Endothelial cell of umbilical vein (primary cell): ENCODE results near the gene CHML.

Source experiments
- MYC ChIP-seq: IDR thresholded peaks from one replicate; pipeline ENCODE4 v1.6.1; 2011; ENCODE audit warnings: mild to moderate bottlenecking, low read depth, low read length
- POLR2A ChIP-seq: IDR thresholded peaks from 2 replicates; pipeline ENCODE4 v1.6.1; 2012; ENCODE audit warnings: low read depth, mild to moderate bottlenecking, control low read depth, low read length
- POLR2AphosphoS5 ChIP-seq: IDR thresholded peaks from 2 replicates; pipeline ENCODE4 v1.6.1; 2012; ENCODE audit warnings: low read depth, mild to moderate bottlenecking, control low read depth, low read length, moderate library complexity; ENCODE audit not compliant: insufficient read depth
- TF ChIP-seq, protein P1 (sequence below), 2 donors: IDR thresholded peaks; 1 replicate in 1 of 2; 2 replicates in 1 of 2; pipeline ENCODE4 v1.5.1; 2011; ENCODE audit warnings: low read length in 2 of 2, mild to moderate bottlenecking in 2 of 2, moderate library complexity in 2 of 2, control low read depth in 1 of 2, inconsistent platforms in 1 of 2, low read depth in 1 of 2; ENCODE audit not compliant: insufficient read depth in 1 of 2; ENCODE audit errors: extremely low read depth in 1 of 2
- TF ChIP-seq, protein P2 (sequence below): IDR thresholded peaks from 2 replicates; pipeline ENCODE4 v1.6.1; 2011; ENCODE audit not compliant: insufficient read depth, insufficient read length

GRCh38 chr1:241611736-241612135, 28.4 kb downstream of the CHML start:
- TF ChIP-seq, protein P1, sequence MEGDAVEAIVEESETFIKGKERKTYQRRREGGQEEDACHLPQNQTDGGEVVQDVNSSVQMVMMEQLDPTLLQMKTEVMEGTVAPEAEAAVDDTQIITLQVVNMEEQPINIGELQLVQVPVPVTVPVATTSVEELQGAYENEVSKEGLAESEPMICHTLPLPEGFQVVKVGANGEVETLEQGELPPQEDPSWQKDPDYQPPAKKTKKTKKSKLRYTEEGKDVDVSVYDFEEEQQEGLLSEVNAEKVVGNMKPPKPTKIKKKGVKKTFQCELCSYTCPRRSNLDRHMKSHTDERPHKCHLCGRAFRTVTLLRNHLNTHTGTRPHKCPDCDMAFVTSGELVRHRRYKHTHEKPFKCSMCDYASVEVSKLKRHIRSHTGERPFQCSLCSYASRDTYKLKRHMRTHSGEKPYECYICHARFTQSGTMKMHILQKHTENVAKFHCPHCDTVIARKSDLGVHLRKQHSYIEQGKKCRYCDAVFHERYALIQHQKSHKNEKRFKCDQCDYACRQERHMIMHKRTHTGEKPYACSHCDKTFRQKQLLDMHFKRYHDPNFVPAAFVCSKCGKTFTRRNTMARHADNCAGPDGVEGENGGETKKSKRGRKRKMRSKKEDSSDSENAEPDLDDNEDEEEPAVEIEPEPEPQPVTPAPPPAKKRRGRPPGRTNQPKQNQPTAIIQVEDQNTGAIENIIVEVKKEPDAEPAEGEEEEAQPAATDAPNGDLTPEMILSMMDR (IDR thresholded peaks at IDR 0.05; ENCODE audit: extremely low read depth in 1 of 2, insufficient read depth in 1 of 2, low read depth in 1 of 2, low read length in 2 of 2) = no peak
- TF ChIP-seq POLR2A (no peak), POLR2AphosphoS5 (no peak), MYC (no peak)
- TF ChIP-seq, protein P2, sequence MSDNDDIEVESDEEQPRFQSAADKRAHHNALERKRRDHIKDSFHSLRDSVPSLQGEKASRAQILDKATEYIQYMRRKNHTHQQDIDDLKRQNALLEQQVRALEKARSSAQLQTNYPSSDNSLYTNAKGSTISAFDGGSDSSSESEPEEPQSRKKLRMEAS = no peak
